HUES48 (cell line): ENCODE results near the gene TGM3.

Source experiments
- H3K27ac ChIP-seq: one replicate; pipeline ENCODE4 v1.7.0; 2013; ENCODE audit warnings: low read depth, low read length, inconsistent platforms
- H3K27me3 ChIP-seq: 2 replicates; pipeline ENCODE4 v1.6.1; 2013; ENCODE audit warnings: mild to moderate bottlenecking, low read length; ENCODE audit not compliant: control insufficient read depth, insufficient read depth
- H3K36me3 ChIP-seq: 2 replicates; pipeline ENCODE4 v1.6.1; 2013; ENCODE audit warnings: low read length; ENCODE audit not compliant: control insufficient read depth, insufficient read depth
- H3K4me1 ChIP-seq: 2 replicates; pipeline ENCODE4 v1.6.1; 2013; ENCODE audit warnings: mild to moderate bottlenecking, low read length; ENCODE audit not compliant: control insufficient read depth, insufficient read depth
- H3K4me3 ChIP-seq: 2 replicates; pipeline ENCODE4 v1.5.1; 2013; ENCODE audit warnings: mild to moderate bottlenecking, low read depth, low read length
- H3K9ac ChIP-seq: 2 replicates; pipeline ENCODE4 v1.6.1; 2013; ENCODE audit warnings: mild to moderate bottlenecking, low read depth, low read length, moderate library complexity
- H3K9me3 ChIP-seq: 2 replicates; pipeline ENCODE4 v1.6.1; 2013; ENCODE audit warnings: low read length; ENCODE audit not compliant: control insufficient read depth, insufficient read depth

The TGM3 gene

GRCh38 chr20:2296524-2297356, 939 bp downstream of the TGM3 start:
- H3K4me1 ChIP-seq = peaks cover 17% of the 10 kb centered on the region
- no peak overlapping the region for H3K9ac ChIP-seq
- H3K36me3 ChIP-seq = no peaks in the 10 kb centered on the region
- no peak overlapping the region for H3K27ac ChIP-seq
- H3K9me3 ChIP-seq = no peaks in the 10 kb centered on the region
- H3K27me3 ChIP-seq = no peaks in the 10 kb centered on the region
- no peak overlapping the region for H3K4me3 ChIP-seq

- Histone ChIP-seq H3K36me3 (no peaks in the 10 kb centered on the region), H3K27ac (no peak overlapping the region), H3K9me3 (no peaks in the 10 kb centered on the region), H3K4me3 (no peak overlapping the region), H3K4me1 (peaks cover 17% of the 10 kb centered on the region), H3K9ac (no peak overlapping the region), H3K27me3 (no peaks in the 10 kb centered on the region)
Observed at GRCh38 chr20:2297357-2297728, 1.5 kb downstream of the TGM3 start.

GRCh38 chr20:2298116-2298515, 2.3 kb downstream of the TGM3 start:
- no peak overlapping the region for H3K27ac ChIP-seq
- peaks cover 17% of the 10 kb centered on the region for H3K4me1 ChIP-seq
- no peaks in the 10 kb centered on the region for H3K9me3 ChIP-seq

GRCh38 chr20:2298701-2299100, 2.9 kb downstream of the TGM3 start:
- peaks cover 17% of the 10 kb centered on the region for H3K4me1 ChIP-seq
- no peaks in the 10 kb centered on the region for H3K27me3 ChIP-seq
- H3K9me3 ChIP-seq = no peaks in the 10 kb centered on the region
- no peaks in the 10 kb centered on the region for H3K36me3 ChIP-seq
- no peak overlapping the region for H3K9ac ChIP-seq
- no peak overlapping the region for H3K4me3 ChIP-seq
- no peak overlapping the region for H3K27ac ChIP-seq

More at GRCh38 chr20:2298116-2298515, 2.3 kb downstream of the TGM3 start:
- no peaks in the 10 kb centered on the region for H3K36me3 ChIP-seq
- H3K9ac ChIP-seq = no peak overlapping the region
- no peaks in the 10 kb centered on the region for H3K27me3 ChIP-seq
- no peak overlapping the region for H3K4me3 ChIP-seq

- no peaks in the 10 kb centered on the region for H3K36me3 ChIP-seq
- H3K27me3 ChIP-seq = no peaks in the 10 kb centered on the region
- no peaks in the 10 kb centered on the region for H3K9me3 ChIP-seq
- H3K4me1 ChIP-seq = peaks cover 17% of the 10 kb centered on the region
- H3K27ac ChIP-seq = no peak overlapping the region
- H3K9ac ChIP-seq = no peak overlapping the region
- no peak overlapping the region for H3K4me3 ChIP-seq
Observed at GRCh38 chr20:2299301-2299700, 3.5 kb downstream of the TGM3 start.

GRCh38 chr20:2300002-2300401, 4.2 kb downstream of the TGM3 start:
- no peaks in the 10 kb centered on the region for H3K9me3 ChIP-seq
- no peaks in the 10 kb centered on the region for H3K27me3 ChIP-seq
- no peak overlapping the region for H3K9ac ChIP-seq
- no peaks in the 10 kb centered on the region for H3K36me3 ChIP-seq
- no peak overlapping the region for H3K4me3 ChIP-seq
- peaks cover 17% of the 10 kb centered on the region for H3K4me1 ChIP-seq
- no peak overlapping the region for H3K27ac ChIP-seq

GRCh38 chr20:2300420-2300819, 4.6 kb downstream of the TGM3 start:
- Histone ChIP-seq H3K9me3 (no peaks in the 10 kb centered on the region), H3K4me1 (peaks cover 17% of the 10 kb centered on the region), H3K27me3 (no peaks in the 10 kb centered on the region), H3K4me3 (no peak overlapping the region), H3K9ac (no peak overlapping the region), H3K27ac (no peak overlapping the region), H3K36me3 (no peaks in the 10 kb centered on the region)

GRCh38 chr20:2301164-2301622, 5.4 kb downstream of the TGM3 start:
- Histone ChIP-seq H3K4me3 (no peak overlapping the region), H3K27ac (no peak overlapping the region), H3K9ac (no peak overlapping the region), H3K9me3 (no peaks in the 10 kb centered on the region), H3K27me3 (no peaks in the 10 kb centered on the region), H3K4me1 (peaks cover 16% of the 10 kb centered on the region), H3K36me3 (no peaks in the 10 kb centered on the region)

GRCh38 chr20:2302384-2303060, 6.7 kb downstream of the TGM3 start:
- Histone ChIP-seq H3K4me1 (0 out of 2 replicates have a peak, but pooled peaks cover 5% of the 10 kb centered on the region), H3K27ac (no peak overlapping the region), H3K9ac (no peak overlapping the region), H3K36me3 (no peaks in the 10 kb centered on the region), H3K4me3 (no peak overlapping the region), H3K27me3 (no peaks in the 10 kb centered on the region), H3K9me3 (no peaks in the 10 kb centered on the region)

- no peak overlapping the region for H3K4me3 ChIP-seq
- H3K27ac ChIP-seq = no peak overlapping the region
- H3K36me3 ChIP-seq = no peaks in the 10 kb centered on the region
- H3K9me3 ChIP-seq = no peaks in the 10 kb centered on the region
- H3K4me1 ChIP-seq = 0 out of 2 replicates have a peak, but pooled peaks cover 5% of the 10 kb centered on the region
- no peak overlapping the region for H3K9ac ChIP-seq
- no peaks in the 10 kb centered on the region for H3K27me3 ChIP-seq
Observed at GRCh38 chr20:2303673-2304072, 7.9 kb downstream of the TGM3 start.

GRCh38 chr20:2304180-2304579, 8.4 kb downstream of the TGM3 start:
- Histone ChIP-seq H3K9me3 (no peaks in the 10 kb centered on the region), H3K27ac (no peak overlapping the region), H3K27me3 (no peaks in the 10 kb centered on the region), H3K4me1 (0 out of 2 replicates have a peak, but pooled peaks cover 5% of the 10 kb centered on the region), H3K4me3 (no peak overlapping the region), H3K9ac (no peak overlapping the region), H3K36me3 (no peaks in the 10 kb centered on the region)
